Kidney tubule cell (primary cell): ENCODE results near the gene PPP1R2B.
"Not testable (repeated sequence)": the region's sequence is repeated elsewhere in the genome, so short reads cannot be mapped to it uniquely, and the experiment has no call there.

ENCODE experiments used
- DNase-seq: peaks from one replicate; pipeline ENCODE4 v3.0.0-alpha.2; 2018; ENCODE audit warnings: low spot score

The PPP1R2B gene

GRCh38 chr5:156850206-156850751 lies at the start of gene PPP1R2B:
Gene PPP1R2B, plus strand, starts transcription at chr5:156850295. Its CDS starts 268 bp downstream, at chr5:156850563.
- DNase-seq = no peak

GRCh38 chr5:156800929-156801328 lies 49.2 kb upstream of the PPP1R2B start:
- no peak for DNase-seq

- DNase-seq = no peak
Observed at GRCh38 chr5:156802501-156802900, 47.6 kb upstream of the PPP1R2B start.

GRCh38 chr5:156803404-156803803 lies 46.7 kb upstream of the PPP1R2B start:
- no peak for DNase-seq

GRCh38 chr5:156812959-156813358 lies 37.1 kb upstream of the PPP1R2B start:
- DNase-seq = no peak

GRCh38 chr5:156815988-156816599 lies 34.0 kb upstream of the PPP1R2B start:
- peak; percentile 43 for DNase-seq

GRCh38 chr5:156819537-156819936 lies 30.6 kb upstream of the PPP1R2B start:
- DNase-seq = no peak

- DNase-seq = no peak
Observed at GRCh38 chr5:156819967-156820581, 30.0 kb upstream of the PPP1R2B start.

GRCh38 chr5:156824241-156824640 lies 25.9 kb upstream of the PPP1R2B start:
- DNase-seq = no peak

GRCh38 chr5:156824800-156825199 lies 25.3 kb upstream of the PPP1R2B start:
- peak; percentile 39 for DNase-seq

GRCh38 chr5:156825688-156826087 lies 24.4 kb upstream of the PPP1R2B start:
- DNase-seq = no peak

- DNase-seq = no peak
Observed at GRCh38 chr5:156826150-156826549, 23.9 kb upstream of the PPP1R2B start.

GRCh38 chr5:156834916-156835315 lies 15.2 kb upstream of the PPP1R2B start:
- DNase-seq = no peak

GRCh38 chr5:156835905-156836304 lies 14.2 kb upstream of the PPP1R2B start:
- DNase-seq = peak; percentile 50

- no peak for DNase-seq
Observed at GRCh38 chr5:156836846-156837245, 13.2 kb upstream of the PPP1R2B start.

- DNase-seq = no peak
Observed at GRCh38 chr5:156838961-156839360, 11.1 kb upstream of the PPP1R2B start.

- no peak for DNase-seq
Observed at GRCh38 chr5:156841737-156842136, 8.4 kb upstream of the PPP1R2B start.

GRCh38 chr5:156846914-156847313 lies 3.2 kb upstream of the PPP1R2B start:
- DNase-seq = no peak

GRCh38 chr5:156848447-156848846 lies 1.6 kb upstream of the PPP1R2B start:
- not testable (repeated sequence) for DNase-seq

- DNase-seq = no peak
Observed at GRCh38 chr5:156851880-156852279, 1.8 kb downstream of the PPP1R2B start.

- DNase-seq = not testable (repeated sequence)
Observed at GRCh38 chr5:156853055-156853454, 3.0 kb downstream of the PPP1R2B start.

- DNase-seq = no peak
Observed at GRCh38 chr5:156865427-156865826, 15.3 kb downstream of the PPP1R2B start.

GRCh38 chr5:156870498-156870839 lies 20.4 kb downstream of the PPP1R2B start:
- DNase-seq = no peak

GRCh38 chr5:156871212-156871611 lies 21.1 kb downstream of the PPP1R2B start:
- no peak for DNase-seq
